Keratinocyte (primary cell): ENCODE data around the gene LOXL4. TPM values are rescaled to one million over a fixed set of nuclear protein-coding genes. Genes with fewer than 3 reads are reported as not detected.

ENCODE experiments used
- DNase-seq: peaks from one replicate; pipeline ENCODE4 v3.0.0-alpha.2; 2011; ENCODE audit warnings: low read depth, missing footprints, low spot score
- FAIRE-seq: peaks from 2 replicates; lab custom pipeline; 2011; peaks lifted over from hg19 to GRCh38; lab: Jason Lieb, UNC
- H2AFZ ChIP-seq: 2 replicates; pipeline ENCODE4 v1.6.0; 2012; ENCODE audit warnings: low read length, control low read depth, inconsistent platforms; ENCODE audit not compliant: control insufficient read depth
- H3K27ac ChIP-seq: 2 replicates; pipeline ENCODE4 v1.5.1; 2011; ENCODE audit warnings: low read length; ENCODE audit not compliant: control insufficient read depth, insufficient read depth
- H3K27me3 ChIP-seq: 3 replicates; pipeline ENCODE4 v1.6.0; 2011; ENCODE audit warnings: low read length; ENCODE audit not compliant: control insufficient read depth, insufficient read depth; ENCODE audit errors: extremely low read depth
- H3K36me3 ChIP-seq, 2 experiments: 2 replicates in 1 of 2; 3 replicates in 1 of 2; pipeline ENCODE4 v1.5.1; 2011; ENCODE audit warnings: low read length in 2 of 2, mild to moderate bottlenecking in 1 of 2; ENCODE audit not compliant: control insufficient read depth in 2 of 2, insufficient read depth in 2 of 2; ENCODE audit errors: extremely low read depth in 1 of 2
- H3K4me1 ChIP-seq: 3 replicates; pipeline ENCODE4 v1.5.1; 2011; ENCODE audit warnings: low read length; ENCODE audit not compliant: control insufficient read depth, insufficient read depth; ENCODE audit errors: extremely low read depth
- H3K4me2 ChIP-seq: 3 replicates; pipeline ENCODE4 v1.6.0; 2011; ENCODE audit warnings: low read depth, low read length; ENCODE audit not compliant: control insufficient read depth, insufficient read depth; ENCODE audit errors: extremely low read depth
- H3K4me3 ChIP-seq, 3 experiments: fragments of 200-600 bp in 1 of 3; sonication (generic) in 1 of 3; 2 replicates in 2 of 3; 3 replicates in 1 of 3; pipeline ENCODE4 v1.5.1; 2011 to 2016; ENCODE audit warnings: low read length in 3 of 3, mild to moderate bottlenecking in 3 of 3, control low read depth in 2 of 3, inconsistent platforms in 1 of 3, low read depth in 1 of 3, mixed read lengths in 1 of 3, mixed run types in 1 of 3, moderate library complexity in 1 of 3; ENCODE audit not compliant: control insufficient read depth in 2 of 3, insufficient read depth in 2 of 3; ENCODE audit errors: extremely low read depth in 1 of 3
- H3K79me2 ChIP-seq: 2 replicates; pipeline ENCODE4 v1.6.0; 2012; ENCODE audit warnings: low read length; ENCODE audit not compliant: control insufficient read depth, insufficient read depth
- H3K9ac ChIP-seq: 3 replicates; pipeline ENCODE4 v1.6.0; 2011; ENCODE audit warnings: low read length; ENCODE audit not compliant: control insufficient read depth, insufficient read depth; ENCODE audit errors: extremely low read depth
- H3K9me1 ChIP-seq: 3 replicates; pipeline ENCODE4 v1.6.0; 2011; ENCODE audit warnings: low read length; ENCODE audit not compliant: control insufficient read depth, insufficient read depth; ENCODE audit errors: extremely low read depth
- H3K9me3 ChIP-seq: 2 replicates; pipeline ENCODE4 v1.5.1; 2012; ENCODE audit warnings: low read depth, low read length; ENCODE audit not compliant: control insufficient read depth
- H4K20me1 ChIP-seq: 3 replicates; pipeline ENCODE4 v1.6.0; 2011; ENCODE audit warnings: low read length; ENCODE audit not compliant: control insufficient read depth, insufficient read depth; ENCODE audit errors: extremely low read depth
- EZH2 ChIP-seq: IDR thresholded peaks from one replicate; pipeline ENCODE4 v1.6.1; 2012; ENCODE audit warnings: inconsistent platforms, mild to moderate bottlenecking, low read length, moderate library complexity
- dilution Hi-C: fragments of 300-500 bp; cut with MboI; formaldehyde crosslinking; loops from one replicate; pipeline ENCODE4 v1.7.0; 2020; ENCODE audit warnings: low sequenced_read_pairs; ENCODE audit not compliant: extremely low pct_ligation_motif_present
- polyA plus RNA-seq, 5 experiments: library from polyadenylated mRNA; depleted of rRNA in 3 of 5; stranded (reverse) in 3 of 5; stranded (forward) in 1 of 5; unstranded in 1 of 5; fragments of >200 nt; gene quantifications; 1 replicate in 1 of 5; 2 replicates in 3 of 5; 3 replicates in 1 of 5; pipeline versions ENCODE4 v1.2.1 to v1.2.3, GENCODE V29; 2011 to 2012; ENCODE audit warnings: missing spikeins in 2 of 5, low read depth in 1 of 5, low replicate concordance in 1 of 5
- TF ChIP-seq, protein P1 (sequence below), 3 experiments: IDR thresholded peaks in 1 of 3; conservative IDR thresholded peaks in 1 of 3; optimal IDR thresholded peaks in 1 of 3; 2 replicates in 2 of 3; 3 replicates in 1 of 3; pipeline versions ENCODE3 to v1.5.1; 2011; ENCODE audit warnings: low read length in 3 of 3, mild to moderate bottlenecking in 3 of 3, moderate library complexity in 2 of 3, control low read depth in 1 of 3, inconsistent platforms in 1 of 3; ENCODE audit not compliant: insufficient read depth in 2 of 3; ENCODE audit errors: extremely low read depth in 1 of 3

LOXL4 gene
- polyA plus RNA-seq, 1 donor (not counting 4 experiments of a cell fraction or from before 2014, with no cell fraction given), result 0.01 TPM

DNA sequence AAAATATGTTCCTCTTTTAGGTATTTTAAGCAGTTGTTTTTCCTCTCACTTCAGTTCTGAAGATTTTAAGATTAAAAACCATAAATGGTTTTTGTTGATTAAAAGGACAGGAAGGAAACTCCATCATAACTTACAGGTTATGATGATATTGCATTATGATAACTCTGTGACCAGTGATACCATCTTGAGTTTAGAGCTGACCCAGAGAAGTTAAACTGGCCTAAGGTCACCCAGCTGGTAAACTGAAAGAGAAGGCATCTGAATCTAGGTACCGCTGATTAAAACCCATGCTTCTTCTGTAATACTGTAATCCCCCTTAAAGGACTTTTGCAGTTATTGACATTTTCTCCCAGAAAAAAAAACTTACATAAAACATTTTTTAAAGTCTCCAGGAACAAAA, 29.6 kb downstream of the LOXL4 start:
- Histone ChIP-seq H2AFZ (no peak overlapping the region), H3K27ac (no peak overlapping the region), H3K4me1 (peaks cover 4% of the 10 kb centered on the region), H3K27me3 (no peaks in the 10 kb centered on the region), H3K4me3 (no peak overlapping the region), H3K9me1 (no peaks in the 10 kb centered on the region), H3K79me2 (no peaks in the 10 kb centered on the region), H3K9me3 (no peaks in the 10 kb centered on the region), H4K20me1 (no peaks in the 10 kb centered on the region), H3K36me3 (peaks cover 0 to 11% of the 10 kb centered on the region in 2 experiments), H3K9ac (no peak overlapping the region), H3K4me2 (no peak overlapping the region)
- DNase-seq (no peak), FAIRE-seq (no peak)
- TF ChIP-seq EZH2, result no peak
- TF ChIP-seq, protein P1, sequence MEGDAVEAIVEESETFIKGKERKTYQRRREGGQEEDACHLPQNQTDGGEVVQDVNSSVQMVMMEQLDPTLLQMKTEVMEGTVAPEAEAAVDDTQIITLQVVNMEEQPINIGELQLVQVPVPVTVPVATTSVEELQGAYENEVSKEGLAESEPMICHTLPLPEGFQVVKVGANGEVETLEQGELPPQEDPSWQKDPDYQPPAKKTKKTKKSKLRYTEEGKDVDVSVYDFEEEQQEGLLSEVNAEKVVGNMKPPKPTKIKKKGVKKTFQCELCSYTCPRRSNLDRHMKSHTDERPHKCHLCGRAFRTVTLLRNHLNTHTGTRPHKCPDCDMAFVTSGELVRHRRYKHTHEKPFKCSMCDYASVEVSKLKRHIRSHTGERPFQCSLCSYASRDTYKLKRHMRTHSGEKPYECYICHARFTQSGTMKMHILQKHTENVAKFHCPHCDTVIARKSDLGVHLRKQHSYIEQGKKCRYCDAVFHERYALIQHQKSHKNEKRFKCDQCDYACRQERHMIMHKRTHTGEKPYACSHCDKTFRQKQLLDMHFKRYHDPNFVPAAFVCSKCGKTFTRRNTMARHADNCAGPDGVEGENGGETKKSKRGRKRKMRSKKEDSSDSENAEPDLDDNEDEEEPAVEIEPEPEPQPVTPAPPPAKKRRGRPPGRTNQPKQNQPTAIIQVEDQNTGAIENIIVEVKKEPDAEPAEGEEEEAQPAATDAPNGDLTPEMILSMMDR (optimal IDR thresholded peaks at IDR 0.05 in 1 of 3, IDR thresholded peaks at IDR 0.05 in 1 of 3, conservative IDR thresholded peaks at IDR 0.05 in 1 of 3; ENCODE audit: extremely low read depth in 1 of 3, insufficient read depth in 2 of 3, low read length in 3 of 3), result no peak
- dilution Hi-C loops, result no loop called here

- dilution Hi-C loops, result no loop called here
- no peak for TF ChIP-seq EZH2
- TF ChIP-seq, protein P1 (optimal IDR thresholded peaks at IDR 0.05 in 1 of 3, IDR thresholded peaks at IDR 0.05 in 1 of 3, conservative IDR thresholded peaks at IDR 0.05 in 1 of 3; ENCODE audit: extremely low read depth in 1 of 3, insufficient read depth in 2 of 3, low read length in 3 of 3), result no peak
- Histone ChIP-seq H4K20me1 (no peaks in the 10 kb centered on the region), H3K4me2 (no peak overlapping the region), H3K9ac (no peak overlapping the region), H3K36me3 (peaks cover 0 to 9% of the 10 kb centered on the region in 2 experiments), H3K79me2 (no peaks in the 10 kb centered on the region), H3K4me1 (peaks cover 4% of the 10 kb centered on the region), H2AFZ (no peak overlapping the region), H3K9me3 (no peaks in the 10 kb centered on the region), H3K27ac (no peak overlapping the region), H3K4me3 (no peak overlapping the region), H3K9me1 (no peaks in the 10 kb centered on the region), H3K27me3 (no peaks in the 10 kb centered on the region)
- no peak for FAIRE-seq
- no peak for DNase-seq
These were observed 31.1 kb downstream of the LOXL4 start for GRCh38 chr10:98236862-98237261.
